Measurements from ENCODE around the gene PRDM15. TPM values are rescaled to one million over a fixed set of nuclear protein-coding genes. Genes with fewer than 3 reads are reported as not detected.

The PRDM15 gene
- total RNA-seq, 1 experiment from 2014 or later = 9.9 TPM

- no peak overlapping the region for H3K18ac ChIP-seq (ENCODE audit: insufficient read length, low read depth, low read length)
- no peak overlapping the region for H2AK5ac ChIP-seq (ENCODE audit: insufficient read length, low read length)
- no peak overlapping the region for H2BK20ac ChIP-seq (ENCODE audit: low read depth, low read length, poor library complexity, severe bottlenecking)
- H3K4me1 Mint-ChIP-seq = no peaks in the 10 kb centered on the region
- H4K8ac ChIP-seq (replicated peaks; ENCODE audit: insufficient read length, low read depth, low read length) = no peak overlapping the region
- H3K4ac ChIP-seq (ENCODE audit: low read depth, low read length) = no peak overlapping the region
- H3K9me3 ChIP-seq (ENCODE audit: control insufficient read depth, low read depth, low read length) = no peaks in the 10 kb centered on the region
- H3K14ac ChIP-seq (ENCODE audit: insufficient read depth, low read length) = no peak overlapping the region
- H4K5ac ChIP-seq (ENCODE audit: insufficient read length, low read depth, low read length) = no peak overlapping the region
- H3K36me3 Mint-ChIP-seq (ENCODE audit: insufficient read depth in 1 of 3, low read depth in 3 of 3) = peaks cover 0 to 31% (median 17%) of the 10 kb centered on the region in 3 experiments; a peak in 5 of 7 replicates
- H3K23me2 ChIP-seq (ENCODE audit: insufficient read length, low read depth, low read length, poor library complexity, severe bottlenecking) = no peaks in the 10 kb centered on the region
- no peak overlapping the region for H3K27ac ChIP-seq (ENCODE audit: insufficient read length, low read depth, low read length)
- H2BK15ac ChIP-seq (ENCODE audit: low read depth, low read length) = no peak overlapping the region
- no peak overlapping the region for H3K56ac ChIP-seq (ENCODE audit: insufficient read length, low read depth, low read length)
- no peaks in the 10 kb centered on the region for H3K79me2 ChIP-seq (ENCODE audit: insufficient read depth, low read length)
- no peaks in the 10 kb centered on the region for H3K4me1 ChIP-seq (ENCODE audit: insufficient read depth, low read length)
- H3K4me3 Mint-ChIP-seq = no peak overlapping the region; a peak in 1 of 5 replicates
- no peak overlapping the region for H3K9ac ChIP-seq (ENCODE audit: extremely low read depth, insufficient read length, low read length)
- no peaks in the 10 kb centered on the region for H4K20me1 ChIP-seq (ENCODE audit: control insufficient read depth, insufficient read depth, insufficient read length)
- no peak for DNase-seq
- no peak overlapping the region for H2BK120ac ChIP-seq (ENCODE audit: low read depth, low read length, poor library complexity, severe bottlenecking)
- no peak overlapping the region for H4K91ac ChIP-seq (ENCODE audit: insufficient read length, low read depth, low read length)
- H3K27me3 Mint-ChIP-seq (ENCODE audit: low read depth) = no peaks in the 10 kb centered on the region
- H2BK12ac ChIP-seq (ENCODE audit: insufficient read length, low read depth, low read length) = no peak overlapping the region
- no peak overlapping the region for H3K4me2 ChIP-seq (ENCODE audit: insufficient read depth, insufficient read length, low read length)
- no peaks in the 10 kb centered on the region for H3K27me3 ChIP-seq (ENCODE audit: insufficient read depth, low read length)
- no peak overlapping the region for H3T11ph ChIP-seq (ENCODE audit: low read length)
- H3K23ac ChIP-seq (ENCODE audit: insufficient read length, low read depth, low read length) = no peak overlapping the region
- no peaks in the 10 kb centered on the region for H3K9me3 Mint-ChIP-seq
- H3K79me1 ChIP-seq (ENCODE audit: insufficient read depth, low read depth, low read length, poor library complexity, severe bottlenecking) = no peaks in the 10 kb centered on the region
- H2AFZ ChIP-seq (ENCODE audit: low read length) = no peak overlapping the region
- TF ChIP-seq CTCF (conservative IDR thresholded peaks at IDR 0.05) = no peak
- H2BK5ac ChIP-seq (ENCODE audit: insufficient read length, low read length) = no peak overlapping the region
- no CpG with 5 or more reads among the region's 12 CpGs for WGBS (ENCODE audit: extremely low coverage, insufficient read length, low lambda C conversion rate)
- peak overlapping the region in 2 of 3 experiments; percentile 29 to 61; a peak in 3 of 7 replicates for H3K27ac Mint-ChIP-seq
Measured at GRCh38 chr21:41823906-41824305, 55.2 kb downstream of the PRDM15 start.

Data from H9 (cell line).